GM18907 (cell line): Measurements from ENCODE around the gene TMEM94.

Experiments used
- ATAC-seq: cut with Tn5 transposase; IDR thresholded peaks from one replicate; pipeline ENCODE4 v1.9.1; 2021; ENCODE audit warnings: mild to moderate bottlenecking, moderate library complexity; ENCODE audit not compliant: unreplicated experiment

TMEM94 gene

GRCh38 chr17:75524269-75524969 lies 68.0 kb downstream of the TMEM94 start:
- ATAC-seq = no peak

DNA sequence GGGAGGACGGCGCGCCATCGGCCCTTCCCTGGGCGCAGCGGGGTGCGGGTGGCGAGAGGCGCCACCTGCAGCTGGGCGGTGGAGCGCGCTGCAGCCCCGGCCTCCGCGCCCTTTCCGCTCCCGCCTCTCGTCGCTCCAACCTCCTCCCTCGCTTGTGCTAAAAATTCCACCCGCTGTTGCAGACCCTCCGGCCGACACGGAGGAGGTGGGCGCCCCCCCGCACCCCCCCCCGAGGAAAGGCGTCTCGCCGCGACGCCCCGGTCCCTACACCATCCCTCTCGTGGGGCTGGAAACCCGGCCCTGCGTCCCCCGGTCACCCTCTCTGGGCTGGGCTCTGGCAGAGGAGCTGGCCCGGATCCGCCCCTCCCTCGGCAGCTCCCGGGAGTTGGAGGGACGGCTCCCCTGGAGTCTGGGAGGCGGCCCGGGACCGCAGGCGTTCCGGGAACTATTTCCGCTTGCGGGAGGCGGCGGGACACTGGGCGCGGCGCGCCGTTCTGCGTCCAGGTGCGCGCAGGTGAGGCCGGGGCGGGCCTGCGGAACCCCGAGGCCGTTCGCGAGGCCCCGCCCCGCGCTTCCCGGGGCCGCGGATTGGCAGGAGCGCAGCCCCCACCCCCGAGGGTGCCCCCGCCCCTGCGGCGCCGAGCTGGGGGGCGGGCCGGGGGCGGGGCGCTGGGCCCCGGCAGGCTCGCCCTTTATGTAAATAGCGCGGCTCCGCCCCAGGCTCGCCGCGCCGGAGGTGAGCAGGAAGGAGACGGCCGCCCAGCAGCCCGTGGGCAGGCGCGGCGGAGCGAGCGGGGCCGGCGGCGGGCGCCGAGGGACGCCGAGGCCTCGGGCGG lies 68.8 kb downstream of the TMEM94 start, which contains the start of gene LLGL2:
TSS of gene LLGL2 (plus strand) at position 728 of the 836 bp plus-strand sequence. CDS start 17,730 bp downstream, outside the sequence.
- ATAC-seq = peak; percentile 76

DNA sequence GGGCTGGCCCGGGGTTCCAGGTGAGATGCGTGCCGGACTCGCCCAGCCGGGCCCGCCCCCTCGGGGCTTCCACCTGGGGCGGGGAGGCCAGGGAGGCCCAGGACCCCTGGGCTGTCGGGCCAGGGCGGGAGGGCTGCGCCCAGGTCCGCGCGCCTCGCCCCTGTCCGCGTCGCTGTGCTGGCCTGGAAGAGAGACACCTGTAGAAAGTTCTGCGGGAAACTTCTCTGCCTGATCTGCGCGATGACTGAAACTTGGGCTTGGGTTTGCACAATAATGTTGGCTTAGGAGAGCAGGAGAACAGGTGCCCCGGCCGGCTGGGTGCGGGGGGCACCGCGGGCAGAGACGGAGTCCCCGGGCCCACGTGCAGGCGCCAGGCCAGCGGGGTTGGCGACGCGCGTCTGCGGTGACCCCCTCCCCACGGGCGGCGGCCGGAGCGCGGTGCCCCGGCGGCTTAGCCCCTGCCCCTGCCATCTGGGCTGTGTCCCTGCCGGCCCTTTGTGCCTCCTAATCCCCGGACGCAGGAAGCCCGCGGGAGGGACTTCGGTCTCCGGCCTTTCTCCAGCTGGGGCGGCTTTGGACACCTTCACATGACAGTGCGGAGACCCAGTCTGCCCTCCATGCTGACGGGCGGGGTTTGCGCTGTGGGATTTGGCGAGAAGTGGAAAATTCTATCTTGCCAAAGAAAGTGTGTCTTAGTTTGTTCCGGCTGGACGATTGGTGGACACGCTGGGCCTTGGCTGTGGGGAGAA lies 69.5 kb downstream of the TMEM94 start:
- ATAC-seq = peak; percentile 28

- ATAC-seq = no peak
These were observed 70.3 kb downstream of the TMEM94 start for GRCh38 chr17:75526555-75527270.

DNA sequence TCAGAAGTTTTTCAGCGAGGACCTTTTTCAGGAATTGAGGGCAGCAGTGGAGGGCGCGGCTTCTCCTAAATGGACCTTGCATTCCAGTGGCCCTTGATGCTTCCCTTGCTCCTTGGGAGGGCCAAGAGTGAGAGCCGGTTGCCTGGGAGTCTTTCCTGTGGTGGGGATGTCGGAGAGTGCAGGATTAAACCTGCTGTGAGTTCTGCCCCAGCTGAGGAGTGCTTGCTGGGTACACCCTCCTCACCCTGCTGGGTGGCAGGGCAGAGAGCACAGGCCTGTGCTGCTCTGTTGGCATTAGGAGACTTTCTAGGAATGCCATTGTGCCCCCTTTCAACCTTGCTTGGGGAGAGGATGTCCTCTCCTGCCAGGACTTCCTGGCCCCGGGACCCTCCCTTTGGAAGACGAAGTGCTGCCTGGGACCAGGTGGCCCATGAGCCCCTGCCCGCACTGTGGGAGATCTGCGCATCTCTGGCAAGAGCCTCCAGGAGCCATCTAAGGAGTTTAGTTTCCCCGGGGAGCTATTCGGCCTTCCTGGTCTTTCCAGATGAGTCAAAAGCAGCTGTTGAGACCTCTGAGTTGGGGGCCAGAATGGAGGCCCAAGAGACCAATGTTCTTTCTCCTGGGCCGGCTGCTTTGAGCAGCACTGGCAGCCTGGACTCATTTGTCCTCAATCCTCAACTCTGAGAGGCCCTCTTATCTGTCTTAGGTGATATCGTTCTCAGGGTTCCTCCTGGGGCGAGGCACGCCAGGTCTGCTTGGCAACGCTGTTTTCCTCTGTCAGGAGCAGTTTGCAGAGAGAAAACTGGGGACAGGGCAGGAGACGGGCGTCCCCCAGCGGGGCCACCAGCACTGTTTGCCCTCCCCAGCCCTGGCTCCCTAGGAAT lies 74.6 kb downstream of the TMEM94 start:
- no peak for ATAC-seq

GRCh38 chr17:75531721-75532072 lies 75.3 kb downstream of the TMEM94 start:
- no peak for ATAC-seq

GRCh38 chr17:75535119-75535537 lies 78.7 kb downstream of the TMEM94 start:
- ATAC-seq = no peak

DNA sequence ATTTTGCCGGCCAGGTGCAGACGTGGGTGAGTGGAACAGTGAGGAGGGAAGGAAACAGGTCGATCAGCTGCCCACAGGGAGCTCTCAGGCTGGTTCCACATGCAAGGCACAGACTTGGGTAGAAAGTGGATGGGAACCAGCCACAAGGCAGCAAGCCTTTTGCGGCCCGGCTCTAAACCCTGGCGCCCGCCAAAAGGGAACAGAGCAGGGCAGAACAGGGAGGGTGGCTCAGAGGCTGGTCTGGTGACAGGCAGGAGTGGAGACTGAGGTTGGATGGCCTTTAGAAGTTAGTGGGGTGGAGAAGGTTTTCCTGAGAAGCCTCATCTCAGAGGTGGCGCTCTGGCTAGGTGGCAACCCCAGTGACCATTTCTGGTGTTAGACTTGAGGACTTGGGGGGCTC lies 79.4 kb downstream of the TMEM94 start:
- ATAC-seq = no peak

DNA sequence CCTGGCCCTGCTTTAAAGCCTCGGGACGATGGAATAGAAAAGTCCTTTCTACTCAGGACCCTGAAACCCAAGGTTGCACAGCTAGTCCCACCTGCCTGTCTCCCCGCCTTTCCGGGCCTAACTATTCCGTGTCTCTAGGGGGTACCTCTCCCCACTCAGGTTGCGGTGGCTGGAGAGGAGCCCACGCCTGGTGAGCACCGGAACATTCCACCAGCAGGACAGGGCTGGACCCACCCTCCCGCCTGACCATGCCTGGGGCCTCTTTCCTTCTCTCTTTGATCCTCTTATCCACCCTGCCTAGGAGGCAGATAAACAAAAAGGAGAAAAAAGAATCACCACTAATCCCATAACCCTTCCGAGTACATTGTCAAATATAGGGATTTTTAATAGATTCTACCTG lies 79.9 kb downstream of the TMEM94 start:
- ATAC-seq = no peak

- ATAC-seq = no peak
These were observed 83.7 kb downstream of the TMEM94 start for GRCh38 chr17:75539967-75540729.

DNA sequence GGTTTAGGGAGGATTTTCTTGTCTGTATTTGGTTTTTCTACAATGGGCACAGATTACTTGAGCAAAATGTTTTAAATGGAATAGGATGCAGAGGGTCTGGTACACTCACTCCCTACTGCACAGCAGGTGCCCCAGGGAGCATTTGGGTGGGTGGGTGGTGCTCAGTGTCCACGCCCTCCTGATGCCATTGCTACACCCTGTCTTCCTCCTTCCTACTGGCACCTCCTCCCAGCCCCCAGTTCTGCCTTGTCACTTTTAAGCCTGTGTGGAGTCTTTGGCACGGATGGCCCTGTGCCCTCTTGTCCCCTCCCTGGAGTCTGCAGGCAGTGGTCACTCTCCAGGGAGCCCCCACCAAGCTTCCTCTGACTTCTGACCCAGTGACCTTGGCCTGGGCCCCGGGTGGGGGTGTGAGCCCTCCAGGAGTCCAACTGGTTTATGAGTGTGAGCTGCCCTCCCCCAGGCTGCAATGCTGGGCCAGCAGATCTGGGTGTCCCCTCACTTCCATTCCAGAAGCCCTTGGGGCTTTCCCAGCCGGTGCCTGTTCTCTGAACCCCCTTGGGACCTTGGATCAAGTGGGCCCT lies 84.6 kb downstream of the TMEM94 start:
- no peak for ATAC-seq

DNA sequence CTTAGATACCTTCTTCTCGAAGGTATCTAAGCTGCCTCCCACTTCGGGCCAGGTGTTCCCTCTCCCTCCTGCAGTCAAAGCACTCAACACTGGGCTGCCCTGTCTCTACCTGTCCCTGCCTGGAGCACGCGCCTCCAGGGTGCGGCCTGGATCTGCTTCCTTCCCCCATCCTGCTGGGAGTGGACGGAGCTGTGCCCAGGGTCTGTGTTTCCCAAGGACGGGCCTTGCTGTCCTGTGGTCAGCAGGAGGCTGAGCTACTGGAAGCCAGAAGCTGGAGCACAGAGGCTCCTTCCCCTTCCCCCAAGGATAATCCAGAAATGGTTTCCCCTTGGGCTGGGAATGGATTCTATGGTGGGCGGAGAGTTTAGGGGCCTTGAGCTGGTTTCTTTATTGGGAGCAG lies 85.8 kb downstream of the TMEM94 start:
- ATAC-seq = no peak

GRCh38 chr17:75542728-75543336 lies 86.4 kb downstream of the TMEM94 start:
- ATAC-seq = no peak

DNA sequence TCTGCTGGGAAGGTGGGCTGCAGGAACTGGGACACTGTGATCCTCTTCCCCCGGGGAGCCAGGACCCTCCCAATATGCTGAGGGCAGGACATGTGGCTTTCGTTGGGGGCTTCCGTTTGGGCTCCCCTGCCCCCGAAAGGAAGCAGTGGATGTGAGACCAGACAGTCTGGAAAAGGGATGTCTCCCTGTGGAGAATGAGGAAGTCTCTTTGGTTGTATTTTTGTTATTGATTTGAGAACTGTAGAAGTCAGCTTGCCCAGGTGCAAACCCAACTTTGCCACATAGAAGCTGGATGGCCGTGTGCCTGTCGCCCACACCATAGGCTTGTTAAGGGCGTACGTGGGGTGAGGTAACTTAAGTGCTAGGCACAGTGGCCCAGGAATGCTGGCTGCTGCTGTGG lies 87.8 kb downstream of the TMEM94 start:
- no peak for ATAC-seq

GRCh38 chr17:75546181-75546580 lies 89.7 kb downstream of the TMEM94 start:
- ATAC-seq = no peak

GRCh38 chr17:75547091-75547490 lies 90.7 kb downstream of the TMEM94 start:
- ATAC-seq = no peak

GRCh38 chr17:75548813-75549212 lies 92.4 kb downstream of the TMEM94 start:
- ATAC-seq = no peak
